ENCODE measurements around the gene TMEM18. TPM values are rescaled to one million over a fixed set of nuclear protein-coding genes. Genes with fewer than 3 reads are reported as not detected.

TMEM18 gene
- total RNA-seq: 22.4 and 33.4 TPM in 2 replicates

GRCh38 chr2:677056-677958 lies at the start of gene TMEM18:
TMEM18 (minus strand) TSS chr2:677406; CDS start chr2:677345, 61 bp downstream.

Data from placental epithelial cell (primary cell).